Neural cell (in vitro differentiated cells): ENCODE measurements around the gene CSF2RB. TPM values are rescaled to one million over a fixed set of nuclear protein-coding genes. Genes with fewer than 3 reads are reported as not detected.

Experiments used
- H2AFZ ChIP-seq: fragments of 200-600, 300-800 bp; sonication (generic), shearing (Covaris generic); 2 replicates; pipeline ENCODE4 v1.6.0; 2014; ENCODE audit warnings: low read depth, mild to moderate bottlenecking, antibody characterized with exemption, low read length, moderate library complexity
- H3F3A ChIP-seq: fragments of 200-600 bp; shearing (Covaris generic); 2 replicates; pipeline ENCODE4 v1.6.1; 2016; ENCODE audit warnings: mild to moderate bottlenecking, moderate library complexity, mixed read lengths, antibody characterized with exemption, low read length; ENCODE audit not compliant: insufficient read depth, poor library complexity, severe bottlenecking
- H3K27ac ChIP-seq: fragments of 200-600, 300-800 bp; sonication (generic), shearing (Covaris generic); 2 replicates; pipeline ENCODE4 v1.5.1; 2014; ENCODE audit warnings: mild to moderate bottlenecking, low read length, moderate library complexity
- H3K27me3 ChIP-seq: fragments of 300-800, 200-600 bp; sonication (generic), shearing (Covaris generic); 2 replicates; pipeline ENCODE4 v1.6.0; 2014; ENCODE audit warnings: mild to moderate bottlenecking, low read depth, low read length, moderate library complexity; ENCODE audit not compliant: insufficient read depth
- H3K36me3 ChIP-seq: fragments of 300-800, 200-600 bp; sonication (generic), shearing (Covaris generic); 2 replicates; pipeline ENCODE4 v1.5.1; 2014; ENCODE audit warnings: mild to moderate bottlenecking, antibody characterized with exemption, low read length, moderate library complexity; ENCODE audit not compliant: insufficient read depth
- H3K4me2 ChIP-seq: fragments of 300-800, 200-600 bp; sonication (generic), shearing (Covaris generic); 2 replicates; pipeline ENCODE4 v1.6.0; 2014; ENCODE audit warnings: mild to moderate bottlenecking, low read length
- H3K4me3 ChIP-seq: fragments of 300-800, 200-600 bp; sonication (generic), shearing (Covaris generic); 2 replicates; pipeline ENCODE4 v1.5.1; 2014; ENCODE audit warnings: mild to moderate bottlenecking, low read length, moderate library complexity
- H3K79me2 ChIP-seq: fragments of 200-600 bp; shearing (Covaris generic); replicated peaks from 2 replicates; pipeline ENCODE4 v1.6.0; 2014; ENCODE audit warnings: mild to moderate bottlenecking, low read length, moderate library complexity; ENCODE audit not compliant: insufficient read depth
- H3K9ac ChIP-seq: fragments of 300-800, 200-600 bp; sonication (generic), shearing (Covaris generic); 2 replicates; pipeline ENCODE4 v1.6.1; 2016; ENCODE audit warnings: mild to moderate bottlenecking, low read length, mixed read lengths
- H3K9me2 ChIP-seq: fragments of 200-600 bp; shearing (Covaris generic); 2 replicates; pipeline ENCODE4 v1.6.1; 2016; ENCODE audit warnings: mild to moderate bottlenecking, low read length, mixed read lengths; ENCODE audit not compliant: insufficient read depth
- H3K9me3 ChIP-seq: fragments of 200-600, 300-800 bp; sonication (generic), shearing (Covaris generic); 2 replicates; pipeline ENCODE4 v1.6.1; 2016; ENCODE audit warnings: mild to moderate bottlenecking, mixed run types, low read length, moderate library complexity, mixed read lengths
- H4K20me1 ChIP-seq: fragments of 200-600 bp; shearing (Covaris generic); 2 replicates; pipeline ENCODE4 v1.6.1; 2016; ENCODE audit warnings: mild to moderate bottlenecking, mixed run types; ENCODE audit not compliant: insufficient read depth
- EP300 ChIP-seq: fragments of 450-650 bp; conservative IDR thresholded peaks from 2 replicates; pipeline ENCODE4 v1.6.1; 2014; ENCODE audit warnings: antibody characterized with exemption, mild to moderate bottlenecking, moderate library complexity; ENCODE audit not compliant: poor library complexity, severe bottlenecking
- EZH2 ChIP-seq: fragments of 200-600, 300-800 bp; shearing (Covaris generic), sonication (generic); IDR thresholded peaks from 2 replicates; pipeline ENCODE4 v1.6.1; 2014; ENCODE audit warnings: antibody characterized with exemption, low read length, borderline replicate concordance, mild to moderate bottlenecking; ENCODE audit not compliant: insufficient read depth, poor library complexity, severe bottlenecking
- MXI1 ChIP-seq: fragments of 450-650 bp; conservative IDR thresholded peaks from 2 replicates; pipeline ENCODE4 v1.6.1; 2014; ENCODE audit warnings: antibody characterized with exemption, mild to moderate bottlenecking; ENCODE audit not compliant: poor library complexity, severe bottlenecking
- POLR2AphosphoS5 ChIP-seq: IDR thresholded peaks from 2 replicates; pipeline ENCODE4 v1.6.1; 2012
- RAD21 ChIP-seq: fragments of 450-650 bp; conservative IDR thresholded peaks from 2 replicates; pipeline ENCODE4 v1.6.1; 2014; ENCODE audit warnings: antibody characterized with exemption, mild to moderate bottlenecking, moderate library complexity
- REST ChIP-seq: IDR thresholded peaks from 2 replicates; pipeline ENCODE4 v1.6.1; 2012; ENCODE audit warnings: borderline replicate concordance
- SMC3 ChIP-seq: fragments of 450-650 bp; conservative IDR thresholded peaks from 2 replicates; pipeline ENCODE4 v1.6.1; 2014; ENCODE audit warnings: antibody characterized with exemption, mild to moderate bottlenecking, moderate library complexity; ENCODE audit not compliant: poor library complexity
- TAF1 ChIP-seq: IDR thresholded peaks from 2 replicates; pipeline ENCODE4 v1.6.1; 2012; ENCODE audit warnings: low read depth
- polyA plus RNA-seq: library from polyadenylated mRNA; depleted of rRNA; stranded (reverse); fragments of >200 nt; gene quantifications from 2 replicates; pipeline ENCODE4 v1.2.3, GENCODE V29; 2014
- TF ChIP-seq, protein P1 (sequence below): fragments of 450-650 bp; IDR thresholded peaks from 2 replicates; pipeline ENCODE4 v1.5.1; 2014; ENCODE audit warnings: antibody characterized with exemption, mild to moderate bottlenecking, moderate library complexity; ENCODE audit not compliant: poor library complexity, severe bottlenecking

Gene CSF2RB
- polyA plus RNA-seq, 1 donor from 2014 or later, result not detected

DNA sequence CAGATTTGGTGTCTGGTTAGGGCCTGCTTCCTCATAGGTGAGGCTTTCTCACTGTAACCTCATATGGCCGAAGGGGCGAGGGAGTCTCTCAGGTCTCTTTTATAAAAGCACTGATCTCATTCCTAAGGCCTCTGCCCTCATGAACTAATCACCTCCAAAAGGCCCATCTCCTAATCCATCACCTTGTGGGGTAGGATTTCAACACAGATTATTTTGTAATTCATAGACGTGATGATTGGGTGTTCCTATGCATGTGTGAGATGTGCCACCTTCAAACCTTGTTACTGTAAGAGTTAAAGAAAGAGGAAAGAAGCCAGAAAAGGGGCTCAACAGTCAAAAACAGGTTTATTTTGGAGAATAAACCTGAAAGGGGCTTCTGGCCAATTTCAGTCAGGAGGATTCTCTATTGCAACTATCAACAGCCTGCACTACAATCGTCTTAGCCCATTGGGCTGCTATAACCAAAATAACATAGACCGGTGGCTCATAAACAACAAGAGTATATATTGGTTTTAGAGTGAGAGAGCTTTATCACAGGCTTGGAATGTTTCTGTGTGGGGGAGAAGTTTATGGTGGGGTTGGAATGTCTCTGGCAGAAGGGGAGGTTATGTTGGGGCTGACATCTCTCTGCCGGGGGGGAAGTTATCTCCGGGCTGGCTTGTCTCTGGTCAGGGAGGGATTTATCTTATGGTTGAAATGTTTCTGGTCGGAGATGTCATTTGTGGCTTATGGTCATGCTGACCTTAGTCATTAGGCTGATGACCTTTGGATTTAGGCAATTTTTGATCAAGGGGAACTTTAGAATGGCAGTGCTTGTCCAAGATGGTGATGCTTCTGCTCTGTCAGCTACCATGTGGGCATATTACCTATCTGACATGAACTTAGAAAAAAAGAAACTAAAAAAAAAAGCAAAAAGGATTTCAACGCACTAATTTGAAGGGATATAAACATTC lies 35.1 kb downstream of the CSF2RB start:
- no peak overlapping the region for H3K9ac ChIP-seq
- H2AFZ ChIP-seq, result no peak overlapping the region
- no peaks in the 10 kb centered on the region for H3K79me2 ChIP-seq
- no peaks in the 10 kb centered on the region for H3F3A ChIP-seq
- no peaks in the 10 kb centered on the region for H4K20me1 ChIP-seq
- H3K27ac ChIP-seq, result no peak overlapping the region
- H3K27me3 ChIP-seq, result no peaks in the 10 kb centered on the region
- no peak for TF ChIP-seq RAD21
- TF ChIP-seq EP300, result no peak
- TF ChIP-seq POLR2AphosphoS5, result no peak
- TF ChIP-seq TAF1, result no peak
- TF ChIP-seq MXI1, result no peak
- no peak for TF ChIP-seq SMC3
- TF ChIP-seq EZH2, result no peak
- TF ChIP-seq, protein P1, sequence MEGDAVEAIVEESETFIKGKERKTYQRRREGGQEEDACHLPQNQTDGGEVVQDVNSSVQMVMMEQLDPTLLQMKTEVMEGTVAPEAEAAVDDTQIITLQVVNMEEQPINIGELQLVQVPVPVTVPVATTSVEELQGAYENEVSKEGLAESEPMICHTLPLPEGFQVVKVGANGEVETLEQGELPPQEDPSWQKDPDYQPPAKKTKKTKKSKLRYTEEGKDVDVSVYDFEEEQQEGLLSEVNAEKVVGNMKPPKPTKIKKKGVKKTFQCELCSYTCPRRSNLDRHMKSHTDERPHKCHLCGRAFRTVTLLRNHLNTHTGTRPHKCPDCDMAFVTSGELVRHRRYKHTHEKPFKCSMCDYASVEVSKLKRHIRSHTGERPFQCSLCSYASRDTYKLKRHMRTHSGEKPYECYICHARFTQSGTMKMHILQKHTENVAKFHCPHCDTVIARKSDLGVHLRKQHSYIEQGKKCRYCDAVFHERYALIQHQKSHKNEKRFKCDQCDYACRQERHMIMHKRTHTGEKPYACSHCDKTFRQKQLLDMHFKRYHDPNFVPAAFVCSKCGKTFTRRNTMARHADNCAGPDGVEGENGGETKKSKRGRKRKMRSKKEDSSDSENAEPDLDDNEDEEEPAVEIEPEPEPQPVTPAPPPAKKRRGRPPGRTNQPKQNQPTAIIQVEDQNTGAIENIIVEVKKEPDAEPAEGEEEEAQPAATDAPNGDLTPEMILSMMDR, result no peak
- TF ChIP-seq REST, result no peak
- no peaks in the 10 kb centered on the region for H3K9me2 ChIP-seq
- H3K9me3 ChIP-seq, result no peaks in the 10 kb centered on the region
- no peak overlapping the region for H3K4me3 ChIP-seq
- H3K4me2 ChIP-seq, result no peak overlapping the region
- H3K36me3 ChIP-seq, result no peaks in the 10 kb centered on the region

GRCh38 chr22:36950797-36951590 lies 37.6 kb downstream of the CSF2RB start:
- H3F3A ChIP-seq, result no peaks in the 10 kb centered on the region
- no peak for TF ChIP-seq MXI1
- TF ChIP-seq TAF1, result no peak
- TF ChIP-seq, protein P1, result no peak
- TF ChIP-seq RAD21, result no peak
- TF ChIP-seq REST, result no peak
- no peak for TF ChIP-seq EP300
- TF ChIP-seq SMC3, result no peak
- no peak for TF ChIP-seq POLR2AphosphoS5
- H3K9me2 ChIP-seq, result no peaks in the 10 kb centered on the region
- H2AFZ ChIP-seq, result no peak overlapping the region
- H3K4me2 ChIP-seq, result no peak overlapping the region
- H3K4me3 ChIP-seq, result no peak overlapping the region
- H4K20me1 ChIP-seq, result no peaks in the 10 kb centered on the region
- no peaks in the 10 kb centered on the region for H3K27me3 ChIP-seq
- H3K27ac ChIP-seq, result no peak overlapping the region
- H3K36me3 ChIP-seq, result no peaks in the 10 kb centered on the region
- no peaks in the 10 kb centered on the region for H3K79me2 ChIP-seq
- no peaks in the 10 kb centered on the region for H3K9me3 ChIP-seq
- H3K9ac ChIP-seq, result no peak overlapping the region
